Measurements from ENCODE around the gene PHLDA1.
"Not testable (repeated sequence)": the region's sequence is repeated elsewhere in the genome, so short reads cannot be mapped to it uniquely, and the experiment has no call there.

GRCh38 chr12:75987709-75988108 lies 43.9 kb downstream of the PHLDA1 start:
- TF ChIP-seq, protein P1, sequence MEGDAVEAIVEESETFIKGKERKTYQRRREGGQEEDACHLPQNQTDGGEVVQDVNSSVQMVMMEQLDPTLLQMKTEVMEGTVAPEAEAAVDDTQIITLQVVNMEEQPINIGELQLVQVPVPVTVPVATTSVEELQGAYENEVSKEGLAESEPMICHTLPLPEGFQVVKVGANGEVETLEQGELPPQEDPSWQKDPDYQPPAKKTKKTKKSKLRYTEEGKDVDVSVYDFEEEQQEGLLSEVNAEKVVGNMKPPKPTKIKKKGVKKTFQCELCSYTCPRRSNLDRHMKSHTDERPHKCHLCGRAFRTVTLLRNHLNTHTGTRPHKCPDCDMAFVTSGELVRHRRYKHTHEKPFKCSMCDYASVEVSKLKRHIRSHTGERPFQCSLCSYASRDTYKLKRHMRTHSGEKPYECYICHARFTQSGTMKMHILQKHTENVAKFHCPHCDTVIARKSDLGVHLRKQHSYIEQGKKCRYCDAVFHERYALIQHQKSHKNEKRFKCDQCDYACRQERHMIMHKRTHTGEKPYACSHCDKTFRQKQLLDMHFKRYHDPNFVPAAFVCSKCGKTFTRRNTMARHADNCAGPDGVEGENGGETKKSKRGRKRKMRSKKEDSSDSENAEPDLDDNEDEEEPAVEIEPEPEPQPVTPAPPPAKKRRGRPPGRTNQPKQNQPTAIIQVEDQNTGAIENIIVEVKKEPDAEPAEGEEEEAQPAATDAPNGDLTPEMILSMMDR (IDR thresholded peaks at IDR 0.05): not testable (repeated sequence)
- not testable (repeated sequence) for TF ChIP-seq POLR2A (IDR thresholded peaks at IDR 0.05)
